Measurements from ENCODE around the gene GCNT1. TPM values are rescaled to one million over a fixed set of nuclear protein-coding genes. Genes with fewer than 3 reads are reported as not detected.

Gene GCNT1
- total RNA-seq, 2 experiments from 2014 or later = 0.36 to 0.53 TPM

GRCh38 chr9:76553680-76554079 lies 94.7 kb downstream of the GCNT1 start:
- CTCF ChIA-PET = no interaction called here

More at GRCh38 chr9:76553680-76554079, 94.7 kb downstream of the GCNT1 start:
- POLR2A ChIA-PET = no interaction called here
- Mint-ChIP-seq H3K4me1 (ENCODE audit: low read depth) (no peaks in the 10 kb centered on the region), H3K36me3 (ENCODE audit: low read depth) (no peaks in the 10 kb centered on the region), H3K9me3 (peaks cover 1% of the 10 kb centered on the region), H3K27ac (no peak overlapping the region), H3K27me3 (peaks cover 5% of the 10 kb centered on the region), H3K4me3 (no peak overlapping the region)
- H3K27ac ChIP-seq (ENCODE audit: low read depth in 1 of 2, low read length in 2 of 2) = no peak overlapping the region
- no peaks in the 10 kb centered on the region for H3K27me3 ChIP-seq (ENCODE audit: control insufficient read depth in 1 of 2, insufficient read depth in 2 of 2, low read length in 2 of 2)
- no peaks in the 10 kb centered on the region for H3K36me3 ChIP-seq (ENCODE audit: insufficient read depth, low read length)
- TF ChIP-seq CTCF (IDR thresholded peaks at IDR 0.05) = no peak
- peaks cover 0 to 1% of the 10 kb centered on the region in 2 experiments for H3K9me3 ChIP-seq (ENCODE audit: control insufficient read depth in 1 of 2, insufficient read depth in 1 of 2, low read length in 2 of 2)
- intact Hi-C loops (cut with DNase I, micrococcal nuclease) = no loop called here
- H3K4me3 ChIP-seq (ENCODE audit: low read length) = no peak overlapping the region
- DNase-seq (no peak), ATAC-seq (ENCODE audit: poor library complexity) (no peak)
- no peaks in the 10 kb centered on the region for H3K4me1 ChIP-seq (ENCODE audit: insufficient read depth, low read length)

Other genes starting within 250 kb of the GCNT1 start
- gene RFK, start 64.8 kb upstream of the GCNT1 start, total RNA-seq = 1 to 10 TPM; 7.4 to 8.4 TPM

Data from CD4-positive, alpha-beta T cell (primary cell).